Amniotic stem cell (primary cell): ENCODE measurements around the gene SLC47A2.
"Not testable (repeated sequence)": the region's sequence is repeated elsewhere in the genome, so short reads cannot be mapped to it uniquely, and the experiment has no call there.

Experiments used
- DNase-seq: peaks from one replicate; lab custom pipeline; 2025; lab: John Stamatoyannopoulos, UW

Gene SLC47A2, protein sequence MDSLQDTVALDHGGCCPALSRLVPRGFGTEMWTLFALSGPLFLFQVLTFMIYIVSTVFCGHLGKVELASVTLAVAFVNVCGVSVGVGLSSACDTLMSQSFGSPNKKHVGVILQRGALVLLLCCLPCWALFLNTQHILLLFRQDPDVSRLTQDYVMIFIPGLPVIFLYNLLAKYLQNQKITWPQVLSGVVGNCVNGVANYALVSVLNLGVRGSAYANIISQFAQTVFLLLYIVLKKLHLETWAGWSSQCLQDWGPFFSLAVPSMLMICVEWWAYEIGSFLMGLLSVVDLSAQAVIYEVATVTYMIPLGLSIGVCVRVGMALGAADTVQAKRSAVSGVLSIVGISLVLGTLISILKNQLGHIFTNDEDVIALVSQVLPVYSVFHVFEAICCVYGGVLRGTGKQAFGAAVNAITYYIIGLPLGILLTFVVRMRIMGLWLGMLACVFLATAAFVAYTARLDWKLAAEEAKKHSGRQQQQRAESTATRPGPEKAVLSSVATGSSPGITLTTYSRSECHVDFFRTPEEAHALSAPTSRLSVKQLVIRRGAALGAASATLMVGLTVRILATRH

DNA sequence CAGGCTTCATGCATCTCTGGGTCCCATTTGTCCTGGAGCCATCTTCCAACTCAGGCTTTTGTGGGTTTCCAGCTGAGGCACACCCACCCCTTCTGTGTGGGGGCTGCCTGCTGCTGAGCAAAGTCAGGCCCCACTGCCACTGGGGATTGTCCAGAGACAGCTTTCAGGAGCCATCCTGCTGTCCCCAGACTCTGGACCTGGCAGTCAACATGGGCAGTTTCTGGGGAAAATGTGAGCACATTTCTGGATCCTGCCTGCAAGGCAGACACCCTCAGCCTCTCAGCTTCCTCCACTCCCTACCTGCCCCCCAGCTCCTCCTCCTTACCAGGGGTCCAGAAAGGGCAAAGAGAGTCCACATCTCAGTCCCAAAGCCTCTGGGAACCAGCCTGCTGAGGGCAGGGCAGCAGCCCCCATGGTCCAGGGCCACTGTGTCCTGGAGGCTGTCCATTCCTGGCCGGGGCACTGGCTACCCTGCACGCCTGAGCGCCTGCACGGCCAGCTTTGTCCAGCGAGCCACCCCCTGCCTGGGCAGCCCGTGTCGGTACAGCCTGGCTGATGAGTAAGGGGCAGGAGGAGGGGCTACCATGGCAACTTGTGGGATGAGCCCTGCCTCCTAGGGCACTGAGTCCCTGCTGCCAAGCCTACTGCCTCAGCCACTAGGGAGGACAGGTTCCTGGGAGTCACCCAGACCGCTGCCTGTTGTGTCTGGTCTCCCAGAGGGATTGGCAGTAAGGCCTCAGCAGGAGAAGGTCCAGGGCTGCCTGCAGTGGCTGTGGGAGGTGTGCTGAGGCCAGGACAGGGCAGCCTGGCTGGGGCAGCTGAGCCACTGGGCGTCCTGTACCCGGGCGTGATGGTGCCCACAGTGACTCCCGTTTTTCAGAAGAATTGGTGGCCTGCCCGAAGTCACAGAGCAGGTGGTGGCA is at the start of gene SLC47A2:
Gene SLC47A2, minus strand, starts transcription at position 477 of the 923 bp plus-strand sequence. Its CDS starts 29 bp downstream, at position 448.
- no peak for DNase-seq

DNA sequence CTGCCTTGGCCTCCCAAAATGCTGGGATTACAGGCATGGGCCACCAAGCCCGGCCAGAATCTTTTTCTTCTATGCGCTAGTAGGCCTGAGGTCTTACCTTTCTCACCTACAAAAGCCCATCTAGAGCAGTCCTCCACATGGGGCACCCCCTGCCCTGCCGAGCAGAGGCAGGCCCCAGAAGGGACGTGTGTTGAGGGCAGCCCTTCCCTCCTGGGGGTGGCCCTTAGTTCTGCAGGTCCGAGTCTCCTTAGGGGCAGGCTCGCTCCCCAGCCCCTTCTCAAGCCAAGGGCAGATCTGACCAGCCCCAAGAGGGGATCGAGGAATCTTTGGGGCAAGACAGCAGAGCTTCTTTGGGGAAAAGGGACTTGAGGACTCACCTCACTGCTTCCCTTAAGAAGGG is 49.6 kb upstream of the SLC47A2 start:
- no peak for DNase-seq

DNA sequence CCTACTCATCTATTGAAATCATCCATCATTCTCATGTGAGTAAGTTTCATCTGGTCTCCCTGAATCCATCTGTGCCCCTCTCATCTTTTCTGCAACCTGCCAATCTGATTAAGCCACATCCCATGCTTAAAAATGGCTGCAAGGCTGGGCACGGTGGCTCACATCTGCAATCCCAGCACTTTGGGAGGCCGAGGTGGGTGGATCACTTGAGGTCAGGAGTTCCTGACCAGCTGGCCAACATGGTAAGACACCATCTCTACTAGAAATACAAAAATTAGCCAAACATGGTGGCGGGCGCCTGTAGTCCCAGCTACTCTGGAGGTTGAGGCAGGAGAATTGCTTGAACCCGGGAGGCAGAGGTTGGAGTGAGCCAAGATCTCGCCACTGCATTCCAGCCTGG is 47.6 kb upstream of the SLC47A2 start:
- not testable (repeated sequence) for DNase-seq

DNA sequence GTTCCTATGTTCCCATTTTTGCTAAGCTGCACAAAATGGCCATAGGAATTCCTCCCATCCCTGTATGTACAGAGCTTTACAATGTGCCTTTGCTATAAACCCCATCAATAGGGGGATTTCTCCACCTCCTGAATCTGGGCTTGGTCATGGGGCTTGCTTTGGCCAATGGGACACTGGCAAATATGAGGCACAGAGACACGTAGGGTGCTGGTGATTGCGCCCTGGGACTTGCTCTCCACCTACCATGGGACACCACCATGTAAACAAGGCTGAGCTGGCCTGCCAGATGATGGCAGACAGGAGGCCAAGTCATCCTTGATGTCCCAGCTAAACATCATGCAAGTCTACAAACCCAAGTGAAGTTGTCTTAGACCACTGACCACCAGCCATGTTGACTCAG is 47.0 kb upstream of the SLC47A2 start:
- no peak for DNase-seq

DNA sequence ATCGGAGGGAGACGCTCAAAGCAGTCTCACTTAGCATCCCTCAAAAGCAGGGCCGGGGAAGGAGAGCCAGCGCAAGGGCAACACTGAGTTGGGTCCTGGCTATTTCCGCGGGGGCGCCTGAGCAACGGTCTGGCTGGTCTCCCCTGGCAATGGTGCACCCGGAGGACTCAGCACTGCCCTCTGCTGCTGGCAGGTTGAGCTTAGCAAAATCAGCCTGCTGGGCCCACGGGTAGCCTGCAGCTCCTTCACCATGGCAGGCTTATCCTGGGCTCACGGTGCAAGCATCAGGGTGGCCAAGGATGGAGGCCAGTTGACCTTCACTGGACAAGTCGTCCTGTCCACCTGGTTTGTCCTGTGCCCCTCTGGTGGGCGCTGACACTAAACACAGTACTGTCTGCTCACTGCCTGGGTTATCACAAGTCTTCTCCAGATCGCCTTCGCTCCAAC is 46.2 kb upstream of the SLC47A2 start:
- peak; percentile 53 for DNase-seq

DNA sequence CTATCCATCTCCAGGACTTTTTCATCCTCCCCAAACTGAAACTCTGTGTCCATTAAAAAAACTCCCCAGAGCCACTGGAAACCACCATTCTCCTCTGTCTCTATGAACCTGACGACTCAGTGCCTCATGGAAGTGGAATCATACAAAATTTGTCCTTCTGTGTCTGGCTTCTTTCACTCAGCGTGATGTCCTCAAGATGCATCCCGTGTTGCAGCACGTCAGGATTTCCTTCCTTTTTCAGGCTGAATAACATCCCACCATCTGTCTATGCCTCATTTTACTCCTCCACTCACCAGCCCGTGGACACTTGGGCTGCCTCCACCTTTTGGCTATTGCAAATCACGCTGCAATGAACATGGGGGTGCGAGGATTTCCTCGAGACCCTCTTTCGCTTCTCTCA is 44.4 kb upstream of the SLC47A2 start:
- DNase-seq: no peak

DNA sequence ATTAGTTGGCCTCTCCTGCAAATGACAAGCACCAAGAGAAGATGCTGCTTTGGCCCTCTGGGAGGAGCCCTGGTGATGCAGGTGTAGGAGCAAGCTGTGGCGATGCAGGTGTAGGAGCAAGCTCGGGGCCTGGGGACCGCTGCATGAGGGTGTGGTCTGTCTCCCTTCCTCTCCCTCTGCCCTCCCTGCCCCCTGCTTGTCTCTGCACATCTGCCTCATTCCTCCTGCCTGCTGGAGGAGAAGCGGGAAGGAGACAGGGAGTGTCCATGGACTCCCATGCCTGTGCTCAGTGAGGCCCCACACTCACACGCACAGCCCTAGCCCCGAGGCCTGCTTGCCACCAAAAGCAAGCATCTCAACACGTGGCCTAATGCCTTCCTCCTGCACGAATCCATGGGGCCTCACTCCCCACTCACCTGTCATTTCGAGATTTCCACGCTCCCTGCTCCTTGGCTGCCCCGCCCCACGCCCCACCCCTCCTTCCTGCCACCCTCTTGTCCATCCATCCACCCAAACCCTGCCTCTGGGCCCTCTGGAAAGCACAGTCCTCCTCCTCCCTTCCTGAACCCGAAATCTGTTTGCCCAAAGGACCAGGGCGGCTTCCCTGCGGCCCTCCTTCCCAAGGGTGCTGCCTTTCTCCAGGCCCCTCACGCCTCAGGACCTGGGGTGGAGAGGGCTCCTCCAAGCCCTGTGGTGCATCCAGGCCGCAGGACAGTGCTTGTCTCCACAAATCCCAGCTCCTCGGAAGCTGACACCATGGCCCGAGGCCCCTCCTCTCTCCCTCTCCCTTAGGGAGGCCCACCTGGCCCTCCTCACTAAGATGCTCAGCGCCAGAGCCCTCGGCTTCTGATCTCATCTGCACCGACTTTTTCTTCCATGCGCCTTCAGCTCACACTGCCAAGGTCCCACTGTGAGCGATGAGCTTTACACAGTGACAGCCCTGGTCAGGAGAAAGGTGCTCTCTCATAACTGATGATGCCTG is 43.5 kb upstream of the SLC47A2 start:
- no peak for DNase-seq

DNA sequence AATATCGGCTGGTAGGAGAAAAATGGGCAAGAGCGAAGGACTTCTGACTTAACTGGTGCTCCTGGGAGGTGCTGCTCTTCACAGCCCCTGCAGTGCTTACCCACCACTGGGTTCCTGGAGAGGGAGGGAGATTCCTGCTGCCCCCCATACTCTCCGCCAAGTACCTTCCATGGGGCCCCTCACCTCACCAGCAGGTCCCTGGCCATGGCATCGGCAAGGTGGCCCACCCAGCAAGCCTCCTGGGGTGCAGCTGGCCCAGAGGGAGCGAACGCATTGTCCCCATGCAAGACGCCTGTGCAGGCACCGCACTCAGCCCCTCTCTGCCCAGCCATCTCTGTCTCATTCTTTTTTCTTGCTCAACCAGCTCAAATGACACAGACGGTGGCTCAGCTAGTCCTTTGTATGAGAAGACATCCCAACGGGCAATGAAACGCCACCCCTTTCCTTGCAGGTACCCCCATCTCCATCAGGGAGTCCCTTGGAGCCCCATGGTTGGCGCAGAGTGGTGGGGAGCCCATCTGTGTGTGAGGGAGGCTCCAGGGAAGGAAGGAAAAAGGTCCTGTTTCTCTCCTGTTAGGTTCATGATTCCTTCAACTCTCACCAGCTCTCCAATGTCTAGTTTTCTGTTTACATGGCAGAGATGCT is 41.3 kb upstream of the SLC47A2 start:
- no peak for DNase-seq

DNA sequence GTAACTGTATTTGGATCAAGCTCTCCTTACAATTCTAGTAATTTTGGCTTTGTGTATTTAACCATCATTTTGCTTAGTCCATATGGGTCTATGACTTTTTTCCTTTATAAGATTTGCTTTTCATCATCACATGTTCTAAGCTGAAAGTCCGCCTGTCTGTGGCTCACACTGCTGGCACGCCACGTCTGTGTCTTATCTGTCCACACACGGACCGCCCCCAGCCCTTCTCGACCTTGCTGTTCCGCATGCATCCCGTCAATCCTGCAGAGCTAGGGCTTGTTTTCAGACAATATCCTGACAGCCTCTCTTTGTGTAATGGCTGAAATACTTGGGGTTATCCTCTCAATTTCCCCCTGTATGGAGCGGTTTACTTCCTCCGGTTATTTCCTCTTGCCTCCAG is 40.2 kb upstream of the SLC47A2 start:
- DNase-seq: no peak

DNA sequence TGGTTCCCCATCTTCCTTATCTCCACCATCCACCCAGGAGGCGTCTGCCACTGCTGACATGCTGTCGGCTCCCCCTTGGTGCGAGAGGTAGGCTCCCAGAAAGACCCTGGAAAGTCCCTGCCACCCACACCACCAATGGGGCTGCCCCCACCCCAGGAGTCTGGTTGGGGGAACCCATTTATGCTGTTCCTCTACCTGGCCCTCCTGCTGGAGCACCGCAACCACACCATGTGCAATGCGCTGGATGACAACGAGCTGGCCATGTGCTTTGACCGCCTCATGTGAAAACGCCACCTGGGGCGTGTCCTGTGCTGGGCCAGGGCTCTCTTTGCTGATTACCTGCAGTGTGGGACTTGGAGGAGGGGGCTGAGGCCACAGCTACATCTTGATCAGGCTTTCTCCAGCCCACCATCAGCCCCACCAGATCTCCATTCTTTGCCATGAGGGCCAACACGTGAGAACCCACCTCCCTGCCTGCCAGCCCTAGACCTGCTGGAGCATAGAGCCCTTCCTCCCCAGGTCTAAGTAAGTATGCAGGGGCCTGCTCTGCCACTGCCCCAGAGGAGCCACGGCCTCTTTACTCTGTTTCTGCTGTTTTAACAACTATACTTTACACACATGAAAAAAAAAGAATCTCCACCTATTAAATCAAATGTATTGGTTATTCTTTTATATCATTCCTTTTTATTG is 39.6 kb upstream of the SLC47A2 start:
- DNase-seq: no peak

DNA sequence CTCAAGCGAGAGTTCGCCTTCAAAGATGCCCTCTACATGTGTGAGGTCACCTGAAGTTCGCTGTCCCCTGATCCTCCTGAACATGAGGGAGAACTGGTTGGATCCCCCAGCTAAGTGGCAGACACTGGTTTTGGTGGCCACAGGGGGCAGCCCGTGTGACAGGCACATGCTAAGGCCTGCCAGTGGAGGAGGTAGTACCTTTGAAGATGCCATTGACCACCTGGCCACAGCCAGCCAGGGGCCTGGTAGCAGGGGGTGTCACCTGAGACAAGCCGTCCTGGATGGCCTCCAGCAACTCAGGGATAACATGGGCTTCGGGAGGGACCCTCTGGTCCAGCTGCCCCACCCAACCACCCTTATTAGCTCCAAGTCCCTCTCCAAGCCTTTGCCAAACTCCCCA is 39.0 kb upstream of the SLC47A2 start:
- no peak for DNase-seq

DNA sequence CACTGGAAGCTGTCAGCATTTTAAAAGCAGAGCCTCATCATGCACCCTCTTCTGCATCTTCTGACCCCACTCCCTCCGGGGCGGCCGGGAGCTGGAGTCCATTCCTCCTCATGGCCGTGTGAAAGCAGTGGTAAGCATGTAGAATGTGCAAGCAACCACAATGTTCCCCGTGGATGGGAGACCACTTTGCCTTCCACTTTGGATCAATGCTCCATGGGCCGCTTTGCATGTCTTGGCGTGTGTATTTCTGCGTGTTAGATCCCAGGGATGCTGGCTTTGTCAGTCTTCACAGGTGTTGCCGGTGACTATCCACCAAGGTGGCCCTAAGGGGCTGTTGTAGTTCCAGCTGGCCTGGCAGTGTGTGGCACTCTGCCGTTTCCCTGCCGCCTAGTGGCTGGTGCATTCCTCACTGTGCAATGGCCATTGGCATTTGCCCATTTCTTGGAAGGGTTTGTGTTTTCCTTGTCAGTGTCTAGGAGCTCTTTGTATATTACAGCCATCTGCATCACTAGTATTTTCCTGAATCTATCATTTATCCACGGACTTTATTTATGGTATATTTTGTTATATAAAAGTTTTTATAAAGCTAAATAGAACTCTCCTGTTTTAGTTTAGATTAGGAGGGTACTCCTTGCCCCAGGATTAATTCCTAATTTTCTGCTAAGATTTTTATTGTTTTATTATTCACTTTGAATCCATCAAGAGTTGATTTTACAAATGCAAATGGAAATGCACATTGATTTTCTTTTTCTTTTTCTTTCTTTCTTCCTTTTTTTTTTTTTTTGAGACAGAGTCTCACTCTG is 37.5 kb upstream of the SLC47A2 start:
- no peak for DNase-seq

DNA sequence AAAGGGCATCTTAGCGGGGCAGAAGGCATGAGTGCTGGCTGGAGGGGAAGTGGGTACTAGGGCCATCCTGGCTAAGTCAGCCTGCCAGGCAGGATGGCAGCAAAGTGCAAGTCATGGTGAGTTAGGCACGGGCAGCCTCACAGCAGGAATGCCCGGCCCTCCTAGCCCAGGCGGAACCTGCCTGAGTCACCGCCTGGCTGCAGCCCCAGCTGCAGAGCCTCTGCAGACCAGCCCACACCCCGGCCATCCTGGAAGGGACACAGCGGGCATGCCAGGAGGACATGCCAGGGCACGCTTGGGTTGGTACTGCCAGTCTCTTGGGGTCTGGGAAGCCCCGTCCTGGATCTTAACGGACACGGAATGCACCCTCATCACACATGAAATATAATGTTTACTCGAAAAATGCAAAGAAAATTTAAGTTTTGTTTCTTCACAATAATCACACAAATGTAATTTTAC is 36.7 kb upstream of the SLC47A2 start:
- peak; percentile 69 for DNase-seq

DNA sequence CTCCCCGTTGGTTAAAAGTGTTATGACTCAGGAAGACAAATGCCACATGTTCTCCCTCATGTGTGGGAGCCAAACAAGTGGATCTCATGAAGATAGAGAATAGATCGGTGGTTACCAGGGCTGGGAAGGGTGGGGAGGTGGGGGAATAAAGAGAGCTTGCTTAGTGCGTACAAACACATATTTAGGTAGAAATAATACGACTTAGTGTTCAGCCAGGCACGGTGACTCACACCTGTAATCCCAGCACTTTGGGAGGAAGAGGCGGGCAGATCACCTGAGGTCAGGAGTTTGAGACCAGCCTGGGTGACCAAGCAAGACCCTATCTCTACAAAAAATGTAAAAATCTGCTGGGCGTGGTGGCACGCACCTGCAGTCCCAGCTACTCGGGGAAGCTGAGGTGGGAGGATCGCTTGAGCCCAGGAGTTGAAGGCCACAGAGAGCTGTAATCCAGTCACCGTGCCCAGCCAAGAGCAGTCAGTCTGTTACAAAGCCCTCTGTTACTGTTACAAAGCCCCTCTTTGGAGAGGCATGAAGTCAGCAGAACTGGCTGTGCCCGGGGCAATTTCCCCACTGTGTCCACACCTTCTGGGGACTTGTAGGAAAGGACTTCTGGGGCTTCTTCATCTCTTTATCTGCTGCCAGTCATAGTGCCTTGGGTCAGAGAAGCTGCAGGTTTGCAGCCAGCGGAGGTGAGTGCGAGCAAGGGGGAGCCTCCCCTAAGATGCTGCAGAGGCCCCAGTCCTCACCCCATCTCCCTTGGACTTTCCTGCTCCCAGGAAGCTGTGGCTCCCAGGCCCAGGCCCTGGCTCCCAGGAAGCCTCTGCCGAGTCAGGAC is 36.0 kb upstream of the SLC47A2 start:
- no peak for DNase-seq

DNA sequence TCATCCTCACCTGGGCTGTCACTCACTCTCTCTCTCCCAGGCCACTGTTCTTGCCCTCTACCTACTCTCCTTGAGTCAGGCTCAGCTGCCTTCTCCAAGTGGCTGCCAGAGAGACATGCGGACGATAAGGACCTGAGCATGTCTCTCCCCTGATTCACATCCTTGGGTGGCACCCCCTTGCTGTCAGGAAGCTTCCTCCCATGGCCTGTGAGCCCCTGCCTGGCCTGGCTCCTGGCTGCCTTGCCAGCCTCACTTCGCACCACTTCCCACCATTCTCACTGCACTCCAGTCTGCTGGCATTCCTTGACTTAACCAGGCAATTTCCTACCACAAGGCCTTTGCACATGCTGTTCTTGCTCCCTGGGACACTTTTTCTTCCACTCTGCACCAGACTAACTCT is 34.5 kb upstream of the SLC47A2 start:
- no peak for DNase-seq

DNA sequence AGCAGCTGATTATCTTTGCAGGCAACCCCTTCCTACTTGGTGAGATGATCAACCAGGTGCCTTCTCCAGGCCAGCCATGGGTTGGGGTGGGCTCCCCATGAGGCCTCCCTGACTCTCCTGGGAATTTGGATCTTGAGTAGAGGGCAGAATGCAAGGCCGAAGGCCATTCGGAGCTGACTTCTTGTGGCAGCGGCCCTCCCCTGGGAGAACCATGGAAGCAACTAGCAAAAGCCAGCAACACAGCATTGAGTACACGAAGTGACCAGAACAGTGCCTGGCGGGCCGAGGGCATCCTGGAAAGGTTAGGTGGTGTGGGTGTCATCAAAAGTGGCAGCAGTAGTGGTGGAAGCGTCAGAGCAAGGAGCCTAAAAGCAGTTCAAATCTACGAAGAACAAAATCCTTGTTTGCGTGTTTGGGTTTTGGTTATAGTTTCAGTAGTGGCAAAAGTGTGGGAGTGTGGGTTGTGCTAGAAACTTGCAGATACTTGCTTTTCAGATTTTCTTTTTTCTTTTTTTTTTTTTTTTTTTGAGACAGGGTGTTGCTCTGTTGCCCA is 33.7 kb upstream of the SLC47A2 start:
- DNase-seq: no peak

DNA sequence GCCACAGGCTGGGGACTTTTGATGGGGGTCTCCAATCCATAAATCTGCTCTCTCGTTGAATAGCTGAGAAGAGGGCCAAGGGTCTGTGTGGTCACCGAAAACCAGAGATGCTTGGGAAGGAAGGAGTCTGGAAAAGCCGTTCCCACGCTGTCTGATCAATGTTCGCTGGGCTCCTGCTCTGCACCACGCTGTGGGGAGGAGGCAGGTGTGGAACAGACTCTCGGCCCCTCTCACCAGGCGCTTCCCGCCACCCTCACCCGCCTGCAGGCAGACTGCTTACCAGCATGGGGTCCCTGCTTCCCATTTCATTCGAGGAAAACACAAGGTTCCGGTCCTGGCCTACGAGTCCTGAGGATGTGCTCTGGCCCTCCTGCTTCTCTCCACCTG is 32.4 kb upstream of the SLC47A2 start:
- no peak for DNase-seq
